ENCODE data around the gene MED16.

GRCh38 chr19:829129-829758, 63.7 kb downstream of the MED16 start:
- TF ChIP-seq EZH2 (IDR thresholded peaks at IDR 0.05; ENCODE audit: borderline replicate concordance, low read depth, low read length, poor library complexity, severe bottlenecking): no peak
- TF ChIP-seq, protein P1, sequence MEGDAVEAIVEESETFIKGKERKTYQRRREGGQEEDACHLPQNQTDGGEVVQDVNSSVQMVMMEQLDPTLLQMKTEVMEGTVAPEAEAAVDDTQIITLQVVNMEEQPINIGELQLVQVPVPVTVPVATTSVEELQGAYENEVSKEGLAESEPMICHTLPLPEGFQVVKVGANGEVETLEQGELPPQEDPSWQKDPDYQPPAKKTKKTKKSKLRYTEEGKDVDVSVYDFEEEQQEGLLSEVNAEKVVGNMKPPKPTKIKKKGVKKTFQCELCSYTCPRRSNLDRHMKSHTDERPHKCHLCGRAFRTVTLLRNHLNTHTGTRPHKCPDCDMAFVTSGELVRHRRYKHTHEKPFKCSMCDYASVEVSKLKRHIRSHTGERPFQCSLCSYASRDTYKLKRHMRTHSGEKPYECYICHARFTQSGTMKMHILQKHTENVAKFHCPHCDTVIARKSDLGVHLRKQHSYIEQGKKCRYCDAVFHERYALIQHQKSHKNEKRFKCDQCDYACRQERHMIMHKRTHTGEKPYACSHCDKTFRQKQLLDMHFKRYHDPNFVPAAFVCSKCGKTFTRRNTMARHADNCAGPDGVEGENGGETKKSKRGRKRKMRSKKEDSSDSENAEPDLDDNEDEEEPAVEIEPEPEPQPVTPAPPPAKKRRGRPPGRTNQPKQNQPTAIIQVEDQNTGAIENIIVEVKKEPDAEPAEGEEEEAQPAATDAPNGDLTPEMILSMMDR (conservative IDR thresholded peaks at IDR 0.05; ENCODE audit: low read depth, low read length): no peak
